GM18526 (cell line): ENCODE data around the gene GATD1.
A peak's percentile ranks its signal among the peaks of the same experiment; 100 is the strongest.

Experiments
- POLR2A ChIP-seq: IDR thresholded peaks from 3 replicates; pipeline ENCODE4 v1.6.1; 2011; ENCODE audit not compliant: insufficient read length; ENCODE audit errors: extremely low read depth

GATD1 gene

GRCh38 chr11:818396-819128 lies 41.3 kb upstream of the GATD1 start, which contains the start of gene PNPLA2:
Gene PNPLA2 (plus strand): TSS chr11:818914. CDS start chr11:819719, 805 bp downstream.
- TF ChIP-seq POLR2A = no peak

- TF ChIP-seq POLR2A = no peak
These were observed 39.1 kb upstream of the GATD1 start for GRCh38 chr11:816433-816779.

- no peak for TF ChIP-seq POLR2A
These were observed 38.6 kb upstream of the GATD1 start for GRCh38 chr11:815675-816432.

- TF ChIP-seq POLR2A = peak; percentile 39
These were observed 36.3 kb upstream of the GATD1 start for GRCh38 chr11:813456-814096.

- TF ChIP-seq POLR2A = no peak
These were observed 35.8 kb upstream of the GATD1 start for GRCh38 chr11:813072-813455.

- no peak for TF ChIP-seq POLR2A
These were observed 35.1 kb upstream of the GATD1 start for GRCh38 chr11:812390-812789.

GRCh38 chr11:811446-812245 lies 34.4 kb upstream of the GATD1 start:
- no peak for TF ChIP-seq POLR2A

- no peak for TF ChIP-seq POLR2A
These were observed 32.8 kb upstream of the GATD1 start for GRCh38 chr11:810040-810567.

- peak; percentile 93 for TF ChIP-seq POLR2A
These were observed 32.2 kb upstream of the GATD1 start, which contains the start of gene RPLP2 for GRCh38 chr11:809287-810039. Gene RPLP2 (plus strand): TSS chr11:809967. CDS start chr11:810235, 268 bp downstream.

GRCh38 chr11:808427-809286 lies 31.4 kb upstream of the GATD1 start:
- no peak for TF ChIP-seq POLR2A

GRCh38 chr11:804599-804964 lies 27.3 kb upstream of the GATD1 start:
- no peak for TF ChIP-seq POLR2A

GRCh38 chr11:803770-804598 lies 26.7 kb upstream of the GATD1 start:
- no peak for TF ChIP-seq POLR2A

GRCh38 chr11:803467-803742 lies 26.1 kb upstream of the GATD1 start:
- TF ChIP-seq POLR2A = no peak
